ENCODE results near the gene KIRREL1. TPM values are rescaled to one million over a fixed set of nuclear protein-coding genes. Genes with fewer than 3 reads are reported as not detected.
A peak's percentile ranks its signal among the peaks of the same experiment; 100 is the strongest.

Gene KIRREL1
- total RNA-seq, 1 experiment from 2014 or later: 30.5 TPM

DNA sequence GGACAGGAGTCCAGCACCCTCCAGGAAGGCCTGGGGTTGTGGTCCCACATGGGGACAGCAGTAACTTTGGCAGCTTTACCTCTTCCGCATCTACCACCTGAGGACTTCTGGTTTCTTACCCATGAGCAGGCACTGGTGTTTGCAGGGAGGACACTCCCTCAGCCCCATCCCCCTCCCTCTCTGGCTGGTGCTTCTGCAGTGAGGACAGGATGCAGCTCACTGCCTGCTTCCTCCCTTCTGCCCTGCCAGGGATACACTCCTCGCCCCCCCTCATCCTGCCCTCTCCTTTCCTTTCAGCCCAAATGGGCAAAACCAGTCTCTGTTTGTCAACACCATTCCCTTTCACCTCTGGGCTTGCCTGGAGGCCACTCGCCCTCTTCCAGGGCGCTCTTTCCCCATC is 62.4 kb downstream of the KIRREL1 start:
- Histone ChIP-seq H3K23me2 (ENCODE audit: insufficient read length, low read depth, low read length, poor library complexity, severe bottlenecking) (no peaks in the 10 kb centered on the region), H2AFZ (ENCODE audit: low read length) (no peak overlapping the region), H2BK20ac (ENCODE audit: low read depth, low read length, poor library complexity, severe bottlenecking) (no peak overlapping the region), H3K27me3 (ENCODE audit: insufficient read depth, low read length) (no peaks in the 10 kb centered on the region), H3K14ac (ENCODE audit: insufficient read depth, low read length) (no peak overlapping the region; the same call in 1 of the 2 replicates), H4K5ac (ENCODE audit: insufficient read length, low read depth, low read length) (no peak overlapping the region), H3K9ac (ENCODE audit: extremely low read depth, insufficient read length, low read length) (no peak overlapping the region), H3K4ac (ENCODE audit: low read depth, low read length) (no peak overlapping the region), H3K18ac (ENCODE audit: insufficient read length, low read depth, low read length) (no peak overlapping the region), H2BK5ac (ENCODE audit: insufficient read length, low read length) (no peak overlapping the region), H2BK15ac (ENCODE audit: low read depth, low read length) (no peak overlapping the region), H3K79me2 (ENCODE audit: insufficient read depth, low read length) (no peaks in the 10 kb centered on the region; the same call in 1 of the 2 replicates), H3K4me2 (ENCODE audit: insufficient read depth, insufficient read length, low read length) (no peak overlapping the region), H3T11ph (ENCODE audit: low read length) (no peak overlapping the region), H3K4me1 (ENCODE audit: insufficient read depth, low read length) (peaks cover 16% of the 10 kb centered on the region), H2BK12ac (ENCODE audit: insufficient read length, low read depth, low read length) (no peak overlapping the region), H4K20me1 (ENCODE audit: control insufficient read depth, insufficient read depth, insufficient read length) (no peaks in the 10 kb centered on the region), H3K56ac (ENCODE audit: insufficient read length, low read depth, low read length) (no peak overlapping the region), H3K79me1 (ENCODE audit: insufficient read depth, low read depth, low read length, poor library complexity, severe bottlenecking) (peaks cover 2% of the 10 kb centered on the region), H4K8ac (replicated peaks; ENCODE audit: insufficient read length, low read depth, low read length) (no peak overlapping the region), H3K23ac (ENCODE audit: insufficient read length, low read depth, low read length) (no peak overlapping the region), H3K9me3 (ENCODE audit: control insufficient read depth, low read depth, low read length) (no peaks in the 10 kb centered on the region), H3K27ac (ENCODE audit: insufficient read length, low read depth, low read length) (no peak overlapping the region), H2BK120ac (ENCODE audit: low read depth, low read length, poor library complexity, severe bottlenecking) (no peak overlapping the region), H4K91ac (ENCODE audit: insufficient read length, low read depth, low read length) (no peak overlapping the region), H2AK5ac (ENCODE audit: insufficient read length, low read length) (no peak overlapping the region)
- H3K36me3 Mint-ChIP-seq (ENCODE audit: insufficient read depth in 1 of 3, low read depth in 3 of 3): peaks cover 3 to 6% (median 5%) of the 10 kb centered on the region in 3 experiments; a peak in 5 of 7 replicates
- H3K4me3 Mint-ChIP-seq: no peak overlapping the region
- H3K9me3 Mint-ChIP-seq: no peaks in the 10 kb centered on the region
- peaks cover 59 to 61% of the 10 kb centered on the region in 2 experiments for H3K4me1 Mint-ChIP-seq
- peak; percentile 63 for DNase-seq
- TF ChIP-seq, protein P1, sequence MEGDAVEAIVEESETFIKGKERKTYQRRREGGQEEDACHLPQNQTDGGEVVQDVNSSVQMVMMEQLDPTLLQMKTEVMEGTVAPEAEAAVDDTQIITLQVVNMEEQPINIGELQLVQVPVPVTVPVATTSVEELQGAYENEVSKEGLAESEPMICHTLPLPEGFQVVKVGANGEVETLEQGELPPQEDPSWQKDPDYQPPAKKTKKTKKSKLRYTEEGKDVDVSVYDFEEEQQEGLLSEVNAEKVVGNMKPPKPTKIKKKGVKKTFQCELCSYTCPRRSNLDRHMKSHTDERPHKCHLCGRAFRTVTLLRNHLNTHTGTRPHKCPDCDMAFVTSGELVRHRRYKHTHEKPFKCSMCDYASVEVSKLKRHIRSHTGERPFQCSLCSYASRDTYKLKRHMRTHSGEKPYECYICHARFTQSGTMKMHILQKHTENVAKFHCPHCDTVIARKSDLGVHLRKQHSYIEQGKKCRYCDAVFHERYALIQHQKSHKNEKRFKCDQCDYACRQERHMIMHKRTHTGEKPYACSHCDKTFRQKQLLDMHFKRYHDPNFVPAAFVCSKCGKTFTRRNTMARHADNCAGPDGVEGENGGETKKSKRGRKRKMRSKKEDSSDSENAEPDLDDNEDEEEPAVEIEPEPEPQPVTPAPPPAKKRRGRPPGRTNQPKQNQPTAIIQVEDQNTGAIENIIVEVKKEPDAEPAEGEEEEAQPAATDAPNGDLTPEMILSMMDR (conservative IDR thresholded peaks at IDR 0.05): no peak
- no peaks in the 10 kb centered on the region for H3K27me3 Mint-ChIP-seq (ENCODE audit: low read depth)
- H3K27ac Mint-ChIP-seq: peak overlapping the region in 2 of 3 experiments; percentile 10 to 29; a peak in 3 of 7 replicates
- WGBS (ENCODE audit: extremely low coverage, insufficient read length, low lambda C conversion rate): no CpG with 5 or more reads among the region's 4 CpGs

Data from H9 (cell line).